Heart left ventricle (tissue), 13 donors: Measurements from ENCODE around the gene MRPL33.

Experiments used
- POLR2A ChIP-seq, 2 donors: fragments of 450-650 bp; IDR thresholded peaks; one replicate each; pipeline ENCODE4 v1.6.1; 2017; ENCODE audit warnings: antibody characterized with exemption in 2 of 2, mild to moderate bottlenecking in 2 of 2, moderate library complexity in 2 of 2
- TF ChIP-seq, protein P1 (sequence below), 12 donors: fragments of 200-600 bp; sonication (generic) in 4 of 12; IDR thresholded peaks; one replicate each; pipeline versions ENCODE4 v1.5.0 to v1.8.0; 2018 to 2022; ENCODE audit warnings: antibody characterized with exemption in 12 of 12, mild to moderate bottlenecking in 5 of 12
- donor health status: ischemic (EF 13 %, LVEDD 7.1; RV severe dilation, severe dysfunction).
- donor health status: DM: no; HTN: yes; CAD: no.
- donor health status: DM: no; HTN: no; CAD: no.
- donor health status: ischemic (EF 25% LVEDD 6.9; RV normal size, moderate dysfunction).
- donor health status: ischemic (EF 25% LVEDD 5.7; RV mildly dilated, moderate dysfunction).
- donor health status: ischemic (EF 35%, LVEDD 5.7; RV mildly dilated, moderate dysfunction).
- donor health status: nonischemic (EF 11% LVEDD 7.7; RV severe dilation, severe dysfunction).
- donor health status: DM: yes; HTN: yes; CAD: no.
- donor health status: PGD.
- donor health status: ischemic (EF 29% LVEDD 5.4; RV normal size, mild dysfunction).
- donor health status: nonischemic (EF 23%, LVEDD 6.1; RV moderate dilation, normal function).

DNA sequence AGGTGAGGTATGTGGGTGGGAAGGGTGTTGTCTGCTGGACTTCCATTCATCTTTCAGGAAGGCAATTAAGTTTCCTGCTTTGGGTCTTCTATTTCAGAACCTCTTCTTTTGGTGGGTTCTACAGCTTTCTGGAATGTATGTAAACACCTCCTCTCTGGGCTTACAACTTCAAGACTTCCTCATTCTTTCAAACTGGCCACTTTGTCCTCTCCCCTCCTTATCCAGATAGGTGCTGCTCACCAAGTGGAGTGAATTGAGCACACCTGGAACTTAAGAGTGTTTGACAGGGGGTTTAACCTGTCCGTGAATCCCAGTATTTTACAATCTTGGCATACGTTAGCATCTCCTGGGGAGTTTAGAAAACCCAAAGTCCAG, 5.2 kb upstream of the MRPL33 start:
- TF ChIP-seq, protein P1, sequence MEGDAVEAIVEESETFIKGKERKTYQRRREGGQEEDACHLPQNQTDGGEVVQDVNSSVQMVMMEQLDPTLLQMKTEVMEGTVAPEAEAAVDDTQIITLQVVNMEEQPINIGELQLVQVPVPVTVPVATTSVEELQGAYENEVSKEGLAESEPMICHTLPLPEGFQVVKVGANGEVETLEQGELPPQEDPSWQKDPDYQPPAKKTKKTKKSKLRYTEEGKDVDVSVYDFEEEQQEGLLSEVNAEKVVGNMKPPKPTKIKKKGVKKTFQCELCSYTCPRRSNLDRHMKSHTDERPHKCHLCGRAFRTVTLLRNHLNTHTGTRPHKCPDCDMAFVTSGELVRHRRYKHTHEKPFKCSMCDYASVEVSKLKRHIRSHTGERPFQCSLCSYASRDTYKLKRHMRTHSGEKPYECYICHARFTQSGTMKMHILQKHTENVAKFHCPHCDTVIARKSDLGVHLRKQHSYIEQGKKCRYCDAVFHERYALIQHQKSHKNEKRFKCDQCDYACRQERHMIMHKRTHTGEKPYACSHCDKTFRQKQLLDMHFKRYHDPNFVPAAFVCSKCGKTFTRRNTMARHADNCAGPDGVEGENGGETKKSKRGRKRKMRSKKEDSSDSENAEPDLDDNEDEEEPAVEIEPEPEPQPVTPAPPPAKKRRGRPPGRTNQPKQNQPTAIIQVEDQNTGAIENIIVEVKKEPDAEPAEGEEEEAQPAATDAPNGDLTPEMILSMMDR (IDR thresholded peaks at IDR 0.05), result no peak
- TF ChIP-seq POLR2A (IDR thresholded peaks at IDR 0.05), result no peak
